AG04449 (cell line): Measurements from ENCODE around the gene TNFSF13.

Experiments
- CTCF ChIA-PET: fragments of 350-600 bp; formaldehyde crosslinking; extraction: SDS; loops from one replicate; lab custom pipeline; 2021; ENCODE audit warnings: antibody characterized with exemption; lab: Yijun Ruan, JAX
- POLR2A ChIA-PET: fragments of 400-600, 350-600 bp; formaldehyde crosslinking; extraction: SDS; loops from one replicate; lab custom pipeline; 2020; ENCODE audit warnings: antibody characterized with exemption, inconsistent platforms; lab: Yijun Ruan, JAX
- DNase-seq: peaks from one replicate; pipeline ENCODE4 v3.0.0-alpha.2; 2010; ENCODE audit warnings: low read depth, low spot score
- H3K4me3 ChIP-seq: 2 replicates; pipeline ENCODE4 v1.5.1; 2011; ENCODE audit warnings: low read depth, mild to moderate bottlenecking, control low read depth, low read length
- CTCF ChIP-seq: IDR thresholded peaks from one replicate; pipeline ENCODE4 v1.5.1; 2011; ENCODE audit warnings: mild to moderate bottlenecking, moderate library complexity, low read length, control low read depth, inconsistent platforms; ENCODE audit not compliant: insufficient read depth; ENCODE audit errors: missing control alignments

Gene TNFSF13

GRCh38 chr17:7574176-7574953, 15.8 kb downstream of the TNFSF13 start:
- CTCF ChIA-PET: interaction anchor here (1.0 to 3.9 kb wide), 6 partner anchors 11 to 114 kb away, joined by 5 to 34 read pairs (median 14); partner anchors contain the start of genes SENP3, SOX15, TP53 and WRAP53
- no peak for DNase-seq
- POLR2A ChIA-PET: interaction anchor here (0.7 to 3.4 kb wide), 12 partner anchors 9 to 250 kb away, joined by 3 to 45 read pairs (median 6); partner anchors contain the start of genes MPDU1, POLR2A, SENP3 and TP53
- no peak for TF ChIP-seq CTCF
- peak overlapping the region; percentile 100 for H3K4me3 ChIP-seq

GRCh38 chr17:7575481-7575883, 16.9 kb downstream of the TNFSF13 start:
- POLR2A ChIA-PET: interaction anchor here (0.7 to 3.0 kb wide), 6 partner anchors 8 to 251 kb away, joined by 3 to 45 read pairs (median 4); partner anchors contain the start of genes MPDU1 and POLR2A

GRCh38 chr17:7575959-7576358, 17.4 kb downstream of the TNFSF13 start:
- POLR2A ChIA-PET: interaction anchor here (1.7 kb wide), 1 partner anchor 110 kb away, joined by 5 read pairs; no protein-coding TSS in a partner anchor
- CTCF ChIA-PET: interaction anchor here (1.0 to 6.6 kb wide), 5 partner anchors 10 to 112 kb away, joined by 4 to 37 read pairs (median 19); partner anchors contain the start of genes SENP3, SOX15, TP53 and WRAP53
- no peak overlapping the region for H3K4me3 ChIP-seq
- DNase-seq: no peak
- TF ChIP-seq CTCF: no peak

More at GRCh38 chr17:7575481-7575883, 16.9 kb downstream of the TNFSF13 start:
- TF ChIP-seq CTCF: no peak
- no peak for DNase-seq
- H3K4me3 ChIP-seq: peak overlapping the region; percentile 100
- CTCF ChIA-PET: interaction anchor here (0.5 to 6.6 kb wide), 6 partner anchors 10 to 112 kb away, joined by 3 to 37 read pairs (median 14); partner anchors contain the start of genes SENP3, SOX15, TP53 and WRAP53

GRCh38 chr17:7576432-7576937, 17.9 kb downstream of the TNFSF13 start:
- H3K4me3 ChIP-seq: no peak overlapping the region
- no peak for DNase-seq
- POLR2A ChIA-PET: interaction anchor here (0.8 to 4.1 kb wide), 2 partner anchors 13 to 16 kb away, joined by 3 to 31 read pairs; partner anchors contain the start of gene SOX15
- no peak for TF ChIP-seq CTCF
- CTCF ChIA-PET: interaction anchor here (3.1 to 6.6 kb wide), 4 partner anchors 13 to 111 kb away, joined by 9 to 37 read pairs (median 26); partner anchors contain the start of genes SENP3, SOX15, TP53 and WRAP53

- POLR2A ChIA-PET: interaction anchor here (4.1 kb wide), 1 partner anchor 11 kb away, joined by 31 read pairs; the partner anchor contains the start of gene SOX15
- no peak for TF ChIP-seq CTCF
Measured at GRCh38 chr17:7577327-7578199, 19.0 kb downstream of the TNFSF13 start.

More at GRCh38 chr17:7577327-7578199, 19.0 kb downstream of the TNFSF13 start:
- CTCF ChIA-PET: interaction anchor here (3.9 to 6.6 kb wide), 2 partner anchors 12 to 17 kb away, joined by 34 to 37 read pairs; partner anchors contain the start of genes SENP3 and SOX15
- DNase-seq: no peak
- H3K4me3 ChIP-seq: no peak overlapping the region
